ENCODE data around the gene SETX. TPM values are rescaled to one million over a fixed set of nuclear protein-coding genes. Genes with fewer than 3 reads are reported as not detected.

SETX gene
- total RNA-seq, 1 donor from 2014 or later = 59.3 TPM

- Histone ChIP-seq H3K36me3 (no peaks in the 10 kb centered on the region), H3K9me3 (no peaks in the 10 kb centered on the region), H3K4me1 (peaks cover 5% of the 10 kb centered on the region), H3K27ac (no peak overlapping the region), H3K27me3 (ENCODE audit: low read depth) (peaks cover 25% of the 10 kb centered on the region), H3K4me3 (no peak overlapping the region)
- ATAC-seq (no peak), DNase-seq (no peak)
- TF ChIP-seq CTCF (IDR thresholded peaks at IDR 0.05) = no peak
- intact Hi-C loops (cut with DNase I) = no loop called here
Measured at GRCh38 chr9:132247942-132248341, 106.8 kb downstream of the SETX start.

GRCh38 chr9:132245465-132245864, 109.3 kb downstream of the SETX start:
- H3K27me3 ChIP-seq (ENCODE audit: low read depth) = peaks cover 25% of the 10 kb centered on the region
- ATAC-seq (no peak), DNase-seq (no peak)
- no peak for TF ChIP-seq CTCF (IDR thresholded peaks at IDR 0.05)
- intact Hi-C loops (cut with DNase I) = no loop called here
- H3K36me3 ChIP-seq = no peaks in the 10 kb centered on the region
- H3K4me3 ChIP-seq = no peak overlapping the region
- peaks cover 17% of the 10 kb centered on the region for H3K4me1 ChIP-seq
- no peaks in the 10 kb centered on the region for H3K9me3 ChIP-seq
- no peak overlapping the region for H3K27ac ChIP-seq

- no peak for TF ChIP-seq CTCF (IDR thresholded peaks at IDR 0.05)
- peak overlapping the region; percentile 33 for H3K27ac ChIP-seq
- no peaks in the 10 kb centered on the region for H3K36me3 ChIP-seq
- DNase-seq (peak; percentile 45), ATAC-seq (no peak)
- no peak overlapping the region for H3K4me3 ChIP-seq
- peaks cover 25% of the 10 kb centered on the region for H3K27me3 ChIP-seq (ENCODE audit: low read depth)
- peaks cover 19% of the 10 kb centered on the region for H3K4me1 ChIP-seq
- no peaks in the 10 kb centered on the region for H3K9me3 ChIP-seq
- intact Hi-C loops (cut with DNase I) = no loop called here
Measured at GRCh38 chr9:132244582-132245455, 110.0 kb downstream of the SETX start.

- Histone ChIP-seq H3K4me3 (no peak overlapping the region), H3K27me3 (ENCODE audit: low read depth) (peaks cover 25% of the 10 kb centered on the region), H3K27ac (no peak overlapping the region), H3K36me3 (no peaks in the 10 kb centered on the region), H3K9me3 (no peaks in the 10 kb centered on the region), H3K4me1 (peaks cover 19% of the 10 kb centered on the region)
- DNase-seq (peak; percentile 45), ATAC-seq (no peak)
- TF ChIP-seq CTCF (IDR thresholded peaks at IDR 0.05) = no peak
- intact Hi-C loops (cut with DNase I) = no loop called here
Measured at GRCh38 chr9:132243156-132244074, 111.4 kb downstream of the SETX start.

- Histone ChIP-seq H3K27ac (peak overlapping the region; percentile 49), H3K36me3 (no peaks in the 10 kb centered on the region), H3K4me3 (peak overlapping the region; percentile 75), H3K4me1 (peaks cover 19% of the 10 kb centered on the region), H3K9me3 (no peaks in the 10 kb centered on the region), H3K27me3 (ENCODE audit: low read depth) (peaks cover 25% of the 10 kb centered on the region)
- no peak for TF ChIP-seq CTCF (IDR thresholded peaks at IDR 0.05)
- ATAC-seq (no peak), DNase-seq (peak; percentile 49)
- intact Hi-C loops (cut with DNase I) = no loop called here
Measured at GRCh38 chr9:132242621-132243155, 112.1 kb downstream of the SETX start.

All from lower lobe of right lung (tissue), 2 donors.